Measurements from ENCODE around the gene MAPK1. TPM values are rescaled to one million over a fixed set of nuclear protein-coding genes. Genes with fewer than 3 reads are reported as not detected.
"Not testable (repeated sequence)": the region's sequence is repeated elsewhere in the genome, so short reads cannot be mapped to it uniquely, and the experiment has no call there.

Gene MAPK1
- total and polyA plus RNA-seq, 4 donors, result 13.6 to 159 (median 76.6) TPM

DNA sequence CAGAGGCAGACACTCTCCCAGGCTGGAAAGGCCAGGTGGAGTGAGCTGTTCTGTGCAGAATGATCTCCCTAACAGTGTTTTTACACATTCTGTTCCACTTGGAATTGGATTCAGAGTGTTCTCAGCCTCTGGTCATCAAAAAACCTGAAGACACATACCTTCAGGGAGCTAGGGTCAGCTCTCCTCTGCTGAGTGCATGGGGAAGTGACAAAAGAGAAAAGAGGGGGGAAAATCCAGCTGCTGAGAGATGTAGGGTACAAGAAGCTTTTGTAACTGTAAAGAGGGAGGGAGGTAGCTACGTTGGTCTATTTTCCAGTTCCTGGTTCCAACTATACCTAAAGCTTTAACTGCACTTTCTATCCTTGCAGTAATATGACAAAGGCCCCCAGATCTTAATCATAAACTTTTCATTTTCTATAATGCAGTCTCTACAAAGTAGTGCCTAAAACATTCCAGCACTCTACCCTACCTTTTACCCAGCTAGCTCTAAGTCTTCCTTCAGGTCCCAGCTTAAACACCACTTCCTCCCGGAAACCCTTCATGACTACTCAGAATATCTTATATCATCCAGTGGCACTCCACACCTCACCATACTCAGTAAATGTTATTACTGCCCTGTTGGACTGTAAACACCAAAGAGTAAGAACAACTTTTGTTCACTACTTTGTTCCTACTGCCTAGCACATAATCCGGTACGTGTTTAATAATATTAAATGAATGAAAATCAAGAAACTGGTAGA is 9.2 kb downstream of the MAPK1 start:
- Histone ChIP-seq H3K9me3 (ENCODE audit: control insufficient read depth, low read length) (no peaks in the 10 kb centered on the region), H3K27ac (ENCODE audit: low read depth in 1 of 2, low read length in 2 of 2) (peak overlapping the region; percentile 14 to 49), H3K4me3 (ENCODE audit: low read length in 2 of 2) (no peak overlapping the region), H3K27me3 (ENCODE audit: control insufficient read depth in 1 of 2, insufficient read depth in 2 of 2, low read length in 1 of 2) (no peaks in the 10 kb centered on the region), H3K36me3 (ENCODE audit: control insufficient read depth in 1 of 2, insufficient read depth in 2 of 2, low read length in 1 of 2) (no peaks in the 10 kb centered on the region), H3K4me1 (ENCODE audit: control insufficient read depth in 1 of 2, insufficient read depth in 2 of 2, low read length in 2 of 2) (peaks cover 5 to 15% of the 10 kb centered on the region in 2 donors)
- intact Hi-C loops (cut with DNase I), result no loop called here
- 56 to 59% methylated on average over 4 of the region's 4 CpGs for WGBS, 2 donors
- DNase-seq (no peak), ATAC-seq (ENCODE audit: low FRiP score) (no peak)

DNA sequence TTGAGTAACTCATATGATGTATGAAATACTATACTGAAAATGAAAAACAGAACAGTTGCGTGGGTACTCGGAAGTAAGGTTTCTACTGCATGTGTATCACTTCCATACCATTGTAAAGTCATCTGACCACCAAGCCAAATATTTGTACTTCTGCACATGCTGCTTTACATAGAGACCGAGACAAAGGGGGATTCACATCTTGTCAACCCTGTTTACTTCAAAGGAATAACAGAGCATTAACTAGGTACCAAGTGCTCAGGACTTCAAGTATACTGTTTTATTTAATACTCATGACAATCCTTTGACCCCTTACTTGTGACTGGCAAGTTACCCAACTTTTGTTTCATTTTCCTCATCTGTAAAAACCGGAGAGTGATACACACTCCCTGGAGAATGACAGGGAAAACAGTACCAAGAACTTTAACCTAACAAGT is 9.9 kb downstream of the MAPK1 start:
- H3K4me3 ChIP-seq (ENCODE audit: low read length in 2 of 2), result no peak overlapping the region
- DNase-seq (no peak), ATAC-seq (ENCODE audit: low FRiP score) (no peak)
- no peaks in the 10 kb centered on the region for H3K36me3 ChIP-seq (ENCODE audit: control insufficient read depth in 1 of 2, insufficient read depth in 2 of 2, low read length in 1 of 2)
- no peaks in the 10 kb centered on the region for H3K27me3 ChIP-seq (ENCODE audit: control insufficient read depth in 1 of 2, insufficient read depth in 2 of 2, low read length in 1 of 2)
- H3K4me1 ChIP-seq (ENCODE audit: control insufficient read depth in 1 of 2, insufficient read depth in 2 of 2, low read length in 2 of 2), result peaks cover 5 to 10% of the 10 kb centered on the region in 2 donors
- WGBS, 2 donors, result 43 to 47% methylated on average over 4 of the region's 4 CpGs
- intact Hi-C loops (cut with DNase I), result no loop called here
- H3K9me3 ChIP-seq (ENCODE audit: control insufficient read depth, low read length), result no peaks in the 10 kb centered on the region
- peak overlapping the region in 1 of 2 donors; percentile 49 for H3K27ac ChIP-seq (ENCODE audit: low read depth in 1 of 2, low read length in 2 of 2)

DNA sequence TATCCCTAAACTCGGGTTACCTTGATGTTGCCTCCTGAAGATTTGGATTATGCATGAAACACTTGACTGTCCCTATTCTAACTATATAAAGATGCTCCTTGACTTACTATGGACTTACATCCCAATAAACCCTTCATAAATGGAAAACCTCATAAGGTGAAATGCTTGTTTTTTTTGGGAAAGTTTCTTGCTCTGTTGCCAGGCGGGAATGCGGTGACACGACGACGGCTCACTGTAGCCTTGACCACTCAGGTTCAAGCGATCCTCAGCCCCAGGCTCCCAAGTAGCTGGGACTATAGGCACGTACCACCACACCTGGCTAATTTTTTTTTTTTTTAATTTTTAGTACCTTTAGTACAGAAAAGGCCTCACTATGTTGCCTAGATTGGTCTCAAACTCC is 10.6 kb downstream of the MAPK1 start:
- no peak overlapping the region for H3K4me3 ChIP-seq (ENCODE audit: low read length in 2 of 2)
- DNase-seq (no peak), ATAC-seq (ENCODE audit: low FRiP score) (no peak)
- no peaks in the 10 kb centered on the region for H3K36me3 ChIP-seq (ENCODE audit: control insufficient read depth in 1 of 2, insufficient read depth in 2 of 2, low read length in 1 of 2)
- H3K27ac ChIP-seq (ENCODE audit: low read depth in 1 of 2, low read length in 2 of 2), result no peak overlapping the region
- 58 to 67% methylated on average over 8 of the region's 8 CpGs for WGBS, 2 donors
- peaks cover 5 to 10% of the 10 kb centered on the region in 2 donors for H3K4me1 ChIP-seq (ENCODE audit: control insufficient read depth in 1 of 2, insufficient read depth in 2 of 2, low read length in 2 of 2)
- intact Hi-C loops (cut with DNase I), result no loop called here
- H3K9me3 ChIP-seq (ENCODE audit: control insufficient read depth, low read length), result no peaks in the 10 kb centered on the region
- no peaks in the 10 kb centered on the region for H3K27me3 ChIP-seq (ENCODE audit: control insufficient read depth in 1 of 2, insufficient read depth in 2 of 2, low read length in 1 of 2)

DNA sequence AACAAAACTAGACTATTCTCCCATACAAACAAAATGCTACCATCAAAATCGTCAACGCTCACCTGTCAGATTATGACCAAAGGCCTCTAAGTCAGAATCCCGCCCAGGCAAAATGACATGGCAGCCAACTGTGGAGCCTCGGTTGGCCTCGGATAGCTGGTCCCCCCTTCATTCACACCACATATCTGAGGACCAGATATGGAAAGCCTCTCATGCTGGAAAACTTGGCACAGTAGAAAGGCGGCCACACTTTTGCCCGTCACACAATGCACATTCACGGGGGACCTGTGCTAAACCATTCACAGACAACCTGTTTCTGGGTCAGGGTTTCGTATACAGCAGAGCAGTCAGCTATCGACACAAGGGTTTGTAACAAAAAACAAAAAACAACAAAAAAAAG is 11.2 kb downstream of the MAPK1 start:
- Histone ChIP-seq H3K4me1 (ENCODE audit: control insufficient read depth in 1 of 2, insufficient read depth in 2 of 2, low read length in 2 of 2) (peaks cover 2 to 10% of the 10 kb centered on the region in 2 donors), H3K27me3 (ENCODE audit: control insufficient read depth in 1 of 2, insufficient read depth in 2 of 2, low read length in 1 of 2) (no peaks in the 10 kb centered on the region), H3K4me3 (ENCODE audit: low read length in 2 of 2) (no peak overlapping the region), H3K9me3 (ENCODE audit: control insufficient read depth, low read length) (no peaks in the 10 kb centered on the region), H3K27ac (ENCODE audit: low read depth in 1 of 2, low read length in 2 of 2) (no peak overlapping the region), H3K36me3 (ENCODE audit: control insufficient read depth in 1 of 2, insufficient read depth in 2 of 2, low read length in 1 of 2) (no peaks in the 10 kb centered on the region)
- DNase-seq, result no peak
- intact Hi-C loops (cut with DNase I), result no loop called here
- ATAC-seq (ENCODE audit: low FRiP score), result no peak
- WGBS, 2 donors, result 85 to 90% methylated on average over 10 of the region's 10 CpGs

DNA sequence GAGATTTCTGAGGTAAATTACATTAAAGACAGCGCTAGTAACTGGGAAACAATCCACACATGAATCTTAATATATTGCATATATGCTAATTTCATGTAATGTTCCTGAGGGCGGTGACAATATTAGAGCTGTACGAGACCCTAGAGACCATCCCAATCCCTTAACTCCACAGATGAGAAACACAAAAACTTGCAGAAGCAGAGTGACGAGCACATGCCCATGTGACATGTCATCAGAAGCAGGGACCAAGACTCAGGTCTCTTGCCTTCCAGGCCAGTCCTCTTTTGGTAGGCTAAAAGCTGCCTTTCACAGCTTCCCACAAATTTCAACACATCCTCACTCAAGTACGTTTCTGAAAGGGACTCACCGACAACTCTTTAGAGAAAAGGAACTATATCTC is 11.8 kb downstream of the MAPK1 start:
- H3K27me3 ChIP-seq (ENCODE audit: control insufficient read depth in 1 of 2, insufficient read depth in 2 of 2, low read length in 1 of 2), result no peaks in the 10 kb centered on the region
- H3K36me3 ChIP-seq (ENCODE audit: control insufficient read depth in 1 of 2, insufficient read depth in 2 of 2, low read length in 1 of 2), result no peaks in the 10 kb centered on the region
- peaks cover 2 to 10% of the 10 kb centered on the region in 2 donors for H3K4me1 ChIP-seq (ENCODE audit: control insufficient read depth in 1 of 2, insufficient read depth in 2 of 2, low read length in 2 of 2)
- H3K9me3 ChIP-seq (ENCODE audit: control insufficient read depth, low read length), result no peaks in the 10 kb centered on the region
- intact Hi-C loops (cut with DNase I), result no loop called here
- H3K4me3 ChIP-seq (ENCODE audit: low read length in 2 of 2), result no peak overlapping the region
- DNase-seq (no peak), ATAC-seq (ENCODE audit: low FRiP score) (no peak)
- no peak overlapping the region for H3K27ac ChIP-seq (ENCODE audit: low read depth in 1 of 2, low read length in 2 of 2)
- WGBS, 2 donors, result 53 to 57% methylated on average over 6 of the region's 6 CpGs

DNA sequence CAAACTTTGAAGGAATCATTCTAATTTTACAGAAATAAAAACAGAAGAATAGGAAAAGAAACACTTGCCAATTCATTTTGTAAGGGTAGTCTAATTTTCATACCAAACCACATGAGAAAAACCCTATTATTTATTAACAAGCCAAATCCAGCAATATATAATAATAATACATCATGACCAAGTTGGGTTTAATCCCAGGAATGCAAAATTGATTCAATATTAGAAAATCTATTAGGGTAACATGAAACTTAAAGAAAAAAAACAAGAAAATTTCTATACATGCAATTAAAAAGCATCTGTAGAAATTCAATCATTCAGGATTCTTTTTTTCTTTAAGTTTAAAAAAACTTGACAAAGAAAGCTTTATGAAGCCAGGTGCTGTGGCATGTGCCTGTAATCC is 16.8 kb downstream of the MAPK1 start:
- no peak overlapping the region for H3K27ac ChIP-seq (ENCODE audit: low read depth in 1 of 2, low read length in 2 of 2)
- no peak overlapping the region for H3K4me3 ChIP-seq (ENCODE audit: low read length in 2 of 2)
- H3K27me3 ChIP-seq (ENCODE audit: control insufficient read depth in 1 of 2, insufficient read depth in 2 of 2, low read length in 1 of 2), result no peaks in the 10 kb centered on the region
- H3K36me3 ChIP-seq (ENCODE audit: control insufficient read depth in 1 of 2, insufficient read depth in 2 of 2, low read length in 1 of 2), result no peaks in the 10 kb centered on the region
- intact Hi-C loops (cut with DNase I), result loop anchor here (5.0 kb wide), 2 partner anchors 33 to 43 kb away; no protein-coding TSS in a partner anchor
- ATAC-seq (ENCODE audit: low FRiP score), result no peak
- no peaks in the 10 kb centered on the region for H3K9me3 ChIP-seq (ENCODE audit: control insufficient read depth, low read length)
- no peak for DNase-seq
- peaks cover 2 to 11% of the 10 kb centered on the region in 2 donors for H3K4me1 ChIP-seq (ENCODE audit: control insufficient read depth in 1 of 2, insufficient read depth in 2 of 2, low read length in 2 of 2)

DNA sequence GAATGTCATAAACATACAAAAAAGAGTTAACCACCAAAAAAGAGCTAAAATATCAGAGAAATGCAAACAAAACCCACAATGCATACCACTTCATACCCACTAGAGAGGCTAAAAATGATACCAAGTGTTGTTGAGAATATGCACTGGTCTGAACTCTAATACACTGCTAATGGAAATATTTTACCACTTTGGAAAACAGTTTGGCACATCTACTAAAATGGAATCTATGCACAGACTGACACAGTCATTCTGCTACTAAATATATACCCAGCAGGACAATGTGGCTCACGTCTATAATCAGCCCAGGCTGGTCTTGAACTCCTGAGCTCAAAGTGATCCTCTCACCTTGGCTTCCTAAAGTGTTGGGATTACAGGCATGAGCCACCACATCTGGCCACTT is 18.0 kb downstream of the MAPK1 start:
- peak; percentile 57 for ATAC-seq (ENCODE audit: low FRiP score)
- Histone ChIP-seq H3K9me3 (ENCODE audit: control insufficient read depth, low read length) (no peaks in the 10 kb centered on the region), H3K27me3 (ENCODE audit: control insufficient read depth in 1 of 2, insufficient read depth in 2 of 2, low read length in 1 of 2) (no peaks in the 10 kb centered on the region), H3K36me3 (ENCODE audit: control insufficient read depth in 1 of 2, insufficient read depth in 2 of 2, low read length in 1 of 2) (no peaks in the 10 kb centered on the region), H3K4me3 (ENCODE audit: low read length in 2 of 2) (no peak overlapping the region), H3K27ac (ENCODE audit: low read depth in 1 of 2, low read length in 2 of 2) (peak overlapping the region in 1 of 2 donors; percentile 54), H3K4me1 (ENCODE audit: control insufficient read depth in 1 of 2, insufficient read depth in 2 of 2, low read length in 2 of 2) (peaks cover 2 to 9% of the 10 kb centered on the region in 2 donors)
- intact Hi-C loops (cut with DNase I), result no loop called here
- WGBS, 2 donors, result 0 to 5% methylated on average over 1 of the region's 1 CpG
- DNase-seq, result no peak

DNA sequence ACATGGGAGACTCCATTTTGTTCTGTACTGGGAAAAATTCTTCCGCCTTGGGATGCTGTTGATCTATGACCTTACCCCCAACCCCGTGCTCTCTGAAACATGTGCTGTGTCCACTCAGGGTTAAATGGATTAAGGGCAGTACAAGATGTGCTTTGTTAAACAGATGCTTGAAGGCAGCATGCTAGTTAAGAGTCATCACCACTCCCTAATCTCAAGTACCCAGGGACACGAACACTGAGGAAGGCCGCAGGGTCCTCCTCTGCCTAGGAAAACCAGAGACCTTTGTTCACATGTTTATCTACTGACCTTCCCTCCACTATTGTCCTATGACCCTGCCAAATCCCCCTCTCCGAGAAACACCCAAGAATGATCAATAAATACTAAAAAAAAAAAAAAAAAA is 19.4 kb downstream of the MAPK1 start:
- H3K4me3 ChIP-seq (ENCODE audit: low read length in 2 of 2); ATAC-seq (ENCODE audit: low FRiP score); H3K4me1 ChIP-seq (ENCODE audit: control insufficient read depth in 1 of 2, insufficient read depth in 2 of 2, low read length in 2 of 2); DNase-seq; H3K9me3 ChIP-seq (ENCODE audit: control insufficient read depth, low read length); H3K27ac ChIP-seq (ENCODE audit: low read depth in 1 of 2, low read length in 2 of 2); H3K36me3 ChIP-seq (ENCODE audit: control insufficient read depth in 1 of 2, insufficient read depth in 2 of 2, low read length in 1 of 2); intact Hi-C loops (cut with DNase I); H3K27me3 ChIP-seq (ENCODE audit: control insufficient read depth in 1 of 2, insufficient read depth in 2 of 2, low read length in 1 of 2): not testable (repeated sequence)
- 81 to 90% methylated on average over 5 of the region's 5 CpGs for WGBS, 2 donors

Measured in aorta (tissue), 5 donors.